Smooth muscle cell of the brain vasculature (primary cell): ENCODE measurements around the gene DPYSL5.

Source experiments
- DNase-seq: peaks from one replicate; pipeline ENCODE4 v3.0.0-alpha.2; 2012; ENCODE audit warnings: low read depth, low spot score

The DPYSL5 gene

DNA sequence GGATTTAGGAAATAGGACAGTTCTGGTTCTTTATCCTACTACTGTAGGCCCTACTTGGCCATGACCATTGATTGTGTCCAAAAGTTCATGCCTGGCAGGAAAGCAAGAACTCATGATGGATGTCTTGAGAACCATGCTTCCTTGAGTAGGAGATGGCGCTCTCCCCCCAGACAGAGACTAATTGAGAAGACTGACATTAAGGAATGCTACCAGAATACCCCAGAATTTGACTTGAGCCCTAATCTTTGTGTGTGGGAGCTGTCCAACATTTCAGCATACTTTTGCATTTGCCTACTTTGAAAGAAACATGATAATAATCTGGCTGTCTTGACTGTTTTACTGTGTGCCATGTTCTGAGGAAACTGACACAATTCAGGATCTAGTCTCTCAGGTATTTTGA, 145.8 kb downstream of the DPYSL5 start:
- no peak for DNase-seq

DNA sequence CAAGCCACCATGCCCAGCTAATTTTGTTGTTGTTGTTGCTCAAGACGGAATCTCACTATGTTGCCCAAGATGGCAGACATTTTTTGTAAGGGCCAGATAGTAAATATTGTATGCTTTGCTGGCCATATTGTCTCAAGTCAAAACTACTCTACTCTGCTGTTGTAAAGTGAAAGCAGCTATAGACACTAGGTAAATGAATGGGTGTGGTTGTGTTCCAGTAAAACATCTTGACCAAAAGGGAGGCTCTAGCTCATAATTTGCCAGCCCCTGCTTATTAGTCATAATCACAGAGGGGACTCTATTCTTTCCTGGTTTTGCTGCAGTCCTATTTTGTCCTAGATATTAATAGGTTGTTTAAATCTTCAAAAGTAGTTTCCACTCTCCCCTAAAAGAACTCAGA, 147.1 kb downstream of the DPYSL5 start:
- no peak for DNase-seq

DNA sequence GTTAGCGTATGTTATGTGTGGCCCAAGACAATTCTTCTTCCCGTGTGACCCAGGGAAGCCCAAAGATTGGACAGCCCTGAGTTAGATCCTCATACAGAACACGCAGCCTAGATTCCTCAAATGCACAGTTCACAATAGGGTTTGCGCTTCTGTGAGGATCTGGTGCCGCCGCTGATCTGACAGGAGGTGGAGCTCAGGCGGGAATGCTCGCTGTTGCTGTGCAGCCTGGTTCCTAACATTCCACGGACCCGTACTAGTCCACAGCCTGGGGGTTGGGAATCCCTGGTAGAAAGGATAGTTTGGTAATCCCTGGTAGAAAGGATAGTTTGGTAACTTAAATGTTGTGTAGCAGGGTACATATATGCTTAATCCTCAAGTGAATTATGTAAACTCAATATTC, 149.5 kb downstream of the DPYSL5 start:
- DNase-seq: no peak

DNA sequence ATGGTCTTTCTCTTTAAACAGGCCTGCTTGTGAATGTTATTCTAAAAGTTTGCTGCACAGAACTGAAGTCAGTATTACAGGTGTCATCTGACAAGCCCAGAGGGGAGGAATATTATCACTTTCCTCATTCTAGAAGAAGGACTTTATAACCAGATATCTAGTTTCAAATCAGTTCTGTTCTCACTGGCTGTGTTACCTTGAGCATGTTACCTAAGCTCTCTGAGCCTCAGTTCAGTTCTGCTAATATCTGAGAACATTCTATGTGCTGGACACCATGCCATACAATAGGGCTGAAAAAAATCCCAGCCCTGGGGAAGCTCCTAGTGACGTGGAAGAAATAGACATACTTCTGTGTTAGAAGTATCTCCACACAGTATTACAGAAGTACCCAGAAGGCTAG, 150.4 kb downstream of the DPYSL5 start:
- no peak for DNase-seq
